ENCODE data around the gene RAC2.

RAC2 gene

GRCh38 chr22:37258005-37258752 is 14.1 kb upstream of the RAC2 start:
- Histone ChIP-seq H3K4me1 (ENCODE audit: insufficient read depth, low read length, severe bottlenecking) (peaks cover 17% of the 10 kb centered on the region), H4K20me1 (ENCODE audit: insufficient read depth, low read length) (no peaks in the 10 kb centered on the region), H3K9ac (ENCODE audit: low read length) (no peak overlapping the region), H3K27me3 (ENCODE audit: insufficient read depth, low read length) (peaks cover 6% of the 10 kb centered on the region), H3K36me3 (ENCODE audit: insufficient read depth, low read length) (no peaks in the 10 kb centered on the region), H3K9me3 (ENCODE audit: low read length) (no peaks in the 10 kb centered on the region), H3K4me3 (ENCODE audit: low read depth, low read length, poor library complexity, severe bottlenecking) (no peak overlapping the region), H2AFZ (ENCODE audit: low read length) (no peak overlapping the region), H3K27ac (ENCODE audit: low read depth, low read length, poor library complexity, severe bottlenecking) (no peak overlapping the region), H3K4me2 (ENCODE audit: low read length) (no peak overlapping the region), H3K79me2 (ENCODE audit: insufficient read depth, low read length) (no peaks in the 10 kb centered on the region), H3F3A (ENCODE audit: insufficient read depth, low read length) (no peaks in the 10 kb centered on the region), H3K9me2 (ENCODE audit: low read depth, low read length) (no peaks in the 10 kb centered on the region)
- TF ChIP-seq EZH2 (IDR thresholded peaks at IDR 0.05; ENCODE audit: borderline replicate concordance, low read length), result no peak
- no peak for TF ChIP-seq CTCF (IDR thresholded peaks at IDR 0.05; ENCODE audit: low read length)

- H3K4me1 ChIP-seq (ENCODE audit: insufficient read depth, low read length, severe bottlenecking), result peaks cover 20% of the 10 kb centered on the region
- no peak for TF ChIP-seq CTCF (IDR thresholded peaks at IDR 0.05; ENCODE audit: low read length)
- TF ChIP-seq EZH2 (IDR thresholded peaks at IDR 0.05; ENCODE audit: borderline replicate concordance, low read length), result no peak
- H3K4me2 ChIP-seq (ENCODE audit: low read length), result no peak overlapping the region
- H3K27ac ChIP-seq (ENCODE audit: low read depth, low read length, poor library complexity, severe bottlenecking), result no peak overlapping the region
- H3F3A ChIP-seq (ENCODE audit: insufficient read depth, low read length), result no peaks in the 10 kb centered on the region
- no peaks in the 10 kb centered on the region for H3K36me3 ChIP-seq (ENCODE audit: insufficient read depth, low read length)
- no peaks in the 10 kb centered on the region for H3K9me3 ChIP-seq (ENCODE audit: low read length)
- H3K79me2 ChIP-seq (ENCODE audit: insufficient read depth, low read length), result no peaks in the 10 kb centered on the region
- no peaks in the 10 kb centered on the region for H3K9me2 ChIP-seq (ENCODE audit: low read depth, low read length)
- H3K27me3 ChIP-seq (ENCODE audit: insufficient read depth, low read length), result no peaks in the 10 kb centered on the region; the same call in none of the 2 replicates
- H4K20me1 ChIP-seq (ENCODE audit: insufficient read depth, low read length), result no peaks in the 10 kb centered on the region
- H3K4me3 ChIP-seq (ENCODE audit: low read depth, low read length, poor library complexity, severe bottlenecking), result no peak overlapping the region
- no peak overlapping the region for H3K9ac ChIP-seq (ENCODE audit: low read length)
- no peak overlapping the region for H2AFZ ChIP-seq (ENCODE audit: low read length)
Measured at GRCh38 chr22:37256075-37256726, 12.1 kb upstream of the RAC2 start.

GRCh38 chr22:37255558-37256006 is 11.5 kb upstream of the RAC2 start:
- no peak overlapping the region for H3K4me2 ChIP-seq (ENCODE audit: low read length)
- TF ChIP-seq CTCF (IDR thresholded peaks at IDR 0.05; ENCODE audit: low read length) (no peak), EZH2 (IDR thresholded peaks at IDR 0.05; ENCODE audit: borderline replicate concordance, low read length) (no peak)
- H3K4me3 ChIP-seq (ENCODE audit: low read depth, low read length, poor library complexity, severe bottlenecking), result no peak overlapping the region
- H3F3A ChIP-seq (ENCODE audit: insufficient read depth, low read length), result no peaks in the 10 kb centered on the region
- H3K36me3 ChIP-seq (ENCODE audit: insufficient read depth, low read length), result no peaks in the 10 kb centered on the region
- no peak overlapping the region for H3K27ac ChIP-seq (ENCODE audit: low read depth, low read length, poor library complexity, severe bottlenecking)
- H3K9ac ChIP-seq (ENCODE audit: low read length), result no peak overlapping the region
- no peaks in the 10 kb centered on the region; the same call in none of the 2 replicates for H3K27me3 ChIP-seq (ENCODE audit: insufficient read depth, low read length)
- H3K4me1 ChIP-seq (ENCODE audit: insufficient read depth, low read length, severe bottlenecking), result peaks cover 15% of the 10 kb centered on the region
- no peaks in the 10 kb centered on the region for H3K9me3 ChIP-seq (ENCODE audit: low read length)
- no peaks in the 10 kb centered on the region for H3K79me2 ChIP-seq (ENCODE audit: insufficient read depth, low read length)
- no peaks in the 10 kb centered on the region for H4K20me1 ChIP-seq (ENCODE audit: insufficient read depth, low read length)
- H3K9me2 ChIP-seq (ENCODE audit: low read depth, low read length), result no peaks in the 10 kb centered on the region
- no peak overlapping the region for H2AFZ ChIP-seq (ENCODE audit: low read length)
